HEK293 (cell line): ENCODE data around the gene ACACB.

Source experiments
- GLI4 ChIP-seq: fragments of 450-650 bp; formaldehyde crosslinking; IDR thresholded peaks from 2 replicates; pipeline ENCODE4 v1.5.1; 2016; ENCODE audit warnings: missing biosample characterization, missing genetic modification characterization
- ZBTB21 ChIP-seq: fragments of 450-650 bp; formaldehyde crosslinking; IDR thresholded peaks from 2 replicates; pipeline ENCODE4 v1.5.1; 2017; ENCODE audit warnings: missing biosample characterization, missing genetic modification characterization
- ZNF174 ChIP-seq: fragments of 450-650 bp; formaldehyde crosslinking; IDR thresholded peaks from 2 replicates; pipeline ENCODE4 v1.5.0; 2017; ENCODE audit warnings: missing biosample characterization, mild to moderate bottlenecking, missing genetic modification characterization
- ZNF214 ChIP-seq: fragments of 450-650 bp; formaldehyde crosslinking; IDR thresholded peaks from 2 replicates; pipeline ENCODE4 v1.5.1; 2017; ENCODE audit warnings: missing biosample characterization, mild to moderate bottlenecking, missing genetic modification characterization, borderline replicate concordance
- ZNF274 ChIP-seq, 2 experiments: fragments of 200-500 bp in 1 of 2; fragments of 450-650 bp in 1 of 2; sonication (Bioruptor generic) in 1 of 2; formaldehyde crosslinking in 1 of 2; IDR thresholded peaks; 2 replicates each; pipeline versions ENCODE4 v1.5.1 to v1.6.1; 2014 to 2016; ENCODE audit warnings: borderline replicate concordance in 1 of 2, inconsistent platforms in 1 of 2, low read length in 1 of 2, missing biosample characterization in 1 of 2, missing genetic modification characterization in 1 of 2
- ZNF292 ChIP-seq: fragments of 450-650 bp; formaldehyde crosslinking; IDR thresholded peaks from 2 replicates; pipeline ENCODE4 v1.5.1; 2016; ENCODE audit warnings: low read depth, missing biosample characterization, missing genetic modification characterization, borderline replicate concordance
- ZNF324 ChIP-seq: fragments of 450-650 bp; formaldehyde crosslinking; IDR thresholded peaks from 2 replicates; pipeline ENCODE4 v1.5.1; 2016; ENCODE audit warnings: missing biosample characterization, missing genetic modification characterization
- ZNF391 ChIP-seq: fragments of 450-650 bp; formaldehyde crosslinking; IDR thresholded peaks from 2 replicates; pipeline ENCODE4 v1.5.1; 2016; ENCODE audit warnings: low read depth, missing biosample characterization, missing genetic modification characterization, borderline replicate concordance
- ZNF529 ChIP-seq: fragments of 450-650 bp; formaldehyde crosslinking; IDR thresholded peaks from 2 replicates; pipeline ENCODE4 v1.5.1; 2017; ENCODE audit warnings: missing genetic modification characterization, missing biosample characterization; ENCODE audit not compliant: insufficient replicate concordance
- ZNF561 ChIP-seq: fragments of 450-650 bp; IDR thresholded peaks from 2 replicates; pipeline ENCODE4 v1.5.1; 2018; ENCODE audit warnings: missing biosample characterization, missing genetic modification characterization, borderline replicate concordance
- ZNF621 ChIP-seq: fragments of 450-650 bp; formaldehyde crosslinking; IDR thresholded peaks from 2 replicates; pipeline ENCODE4 v1.5.1; 2017; ENCODE audit warnings: missing biosample characterization, missing genetic modification characterization
- ZNF626 ChIP-seq: fragments of 450-650 bp; sonication (Bioruptor Pico); formaldehyde crosslinking; IDR thresholded peaks from 2 replicates; pipeline ENCODE4 v1.5.1; 2018; ENCODE audit warnings: missing biosample characterization, missing genetic modification characterization, inconsistent platforms
- ZNF629 ChIP-seq: fragments of 450-650 bp; formaldehyde crosslinking; IDR thresholded peaks from 2 replicates; pipeline ENCODE4 v1.5.1; 2017; ENCODE audit warnings: missing biosample characterization, missing genetic modification characterization
- TF ChIP-seq, protein P1 (sequence below): fragments of 450-650 bp; formaldehyde crosslinking; IDR thresholded peaks from 2 replicates; pipeline ENCODE4 v1.5.1; 2016; ENCODE audit warnings: missing biosample characterization, missing genetic modification characterization
- TF ChIP-seq, protein P2 (sequence below): fragments of 450-650 bp; formaldehyde crosslinking; IDR thresholded peaks from 2 replicates; pipeline ENCODE4 v1.5.1; 2017; ENCODE audit warnings: missing biosample characterization, missing genetic modification characterization
- TF ChIP-seq, protein P3 (sequence below): fragments of 450-650 bp; formaldehyde crosslinking; IDR thresholded peaks from 2 replicates; pipeline ENCODE4 v1.5.1; 2016; ENCODE audit warnings: missing biosample characterization, missing genetic modification characterization, borderline replicate concordance
- TF ChIP-seq, protein P4 (sequence below): fragments of 450-650 bp; formaldehyde crosslinking; IDR thresholded peaks from 2 replicates; pipeline ENCODE4 v1.5.1; 2016; ENCODE audit warnings: missing biosample characterization, missing genetic modification characterization
- TF ChIP-seq, protein P5 (sequence below): fragments of 450-650 bp; formaldehyde crosslinking; IDR thresholded peaks from 2 replicates; pipeline ENCODE4 v1.5.1; 2016; ENCODE audit warnings: missing biosample characterization, missing genetic modification characterization, low read depth

ACACB gene

DNA sequence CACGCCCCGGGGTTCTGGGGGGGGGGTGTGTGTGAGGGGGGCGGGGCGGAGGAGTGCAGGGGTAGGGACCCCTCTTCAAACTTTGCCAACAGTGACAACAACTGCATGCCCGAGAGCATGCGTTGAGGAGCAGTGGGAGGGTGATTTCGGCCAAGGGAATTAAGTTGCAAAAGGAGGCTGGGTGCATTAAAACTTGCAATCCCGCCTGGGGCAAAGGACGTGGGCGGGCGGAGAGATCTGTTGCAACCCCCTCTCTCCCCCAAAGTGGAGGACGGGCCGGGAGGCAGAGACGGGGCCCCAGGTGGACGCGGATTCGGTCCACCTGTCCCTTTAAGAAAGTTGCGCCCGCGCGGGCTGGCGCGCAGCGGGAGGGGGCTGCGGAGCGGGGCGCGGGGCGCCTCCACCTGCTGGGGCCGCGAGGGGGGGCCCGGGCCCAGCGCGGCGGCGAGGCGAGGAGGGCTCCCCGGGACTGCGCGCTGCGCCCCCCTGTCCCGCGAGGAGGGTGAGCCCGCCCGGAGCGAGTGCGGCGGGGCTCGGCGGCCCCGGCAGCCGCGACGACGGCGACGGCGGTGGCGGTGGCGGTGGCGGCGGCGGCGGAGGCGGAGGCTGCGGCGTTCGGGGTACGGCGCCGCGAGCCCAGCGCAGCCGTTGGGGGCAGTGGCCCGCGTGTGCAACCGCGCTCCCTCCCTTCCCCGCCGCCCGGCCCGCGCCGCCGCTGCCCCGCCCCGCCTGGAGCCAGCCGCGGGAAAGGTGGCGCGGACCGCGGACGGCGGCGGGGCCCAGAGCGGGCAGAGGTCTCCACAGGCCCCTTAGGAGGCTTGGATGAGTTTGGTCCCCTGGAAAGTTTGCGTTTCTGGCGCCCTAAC, 193.2 kb downstream of the ACACB start (continued):
- TF ChIP-seq ZNF561 (tag by site-specific recombination) (peak; percentile 30; the same call in 1 of the 2 replicates), ZNF324 (no peak), GLI4 (no peak), ZNF274 (IDR thresholded peaks at IDR 0.05; ENCODE audit: low read length) (no peak), ZNF274 (tag by site-specific recombination; IDR thresholded peaks at IDR 0.05; ENCODE audit: borderline replicate concordance) (no peak), ZBTB21 (tag by site-specific recombination) (no peak), ZNF391 (tag by site-specific recombination) (no peak), ZNF214 (tag by site-specific recombination) (no peak), ZNF626 (no peak), ZNF621 (no peak), ZNF174 (no peak), ZNF629 (tag by site-specific recombination) (no peak), ZNF292 (tag by site-specific recombination) (no peak), ZNF529 (no peak)
- TF ChIP-seq, protein P1, sequence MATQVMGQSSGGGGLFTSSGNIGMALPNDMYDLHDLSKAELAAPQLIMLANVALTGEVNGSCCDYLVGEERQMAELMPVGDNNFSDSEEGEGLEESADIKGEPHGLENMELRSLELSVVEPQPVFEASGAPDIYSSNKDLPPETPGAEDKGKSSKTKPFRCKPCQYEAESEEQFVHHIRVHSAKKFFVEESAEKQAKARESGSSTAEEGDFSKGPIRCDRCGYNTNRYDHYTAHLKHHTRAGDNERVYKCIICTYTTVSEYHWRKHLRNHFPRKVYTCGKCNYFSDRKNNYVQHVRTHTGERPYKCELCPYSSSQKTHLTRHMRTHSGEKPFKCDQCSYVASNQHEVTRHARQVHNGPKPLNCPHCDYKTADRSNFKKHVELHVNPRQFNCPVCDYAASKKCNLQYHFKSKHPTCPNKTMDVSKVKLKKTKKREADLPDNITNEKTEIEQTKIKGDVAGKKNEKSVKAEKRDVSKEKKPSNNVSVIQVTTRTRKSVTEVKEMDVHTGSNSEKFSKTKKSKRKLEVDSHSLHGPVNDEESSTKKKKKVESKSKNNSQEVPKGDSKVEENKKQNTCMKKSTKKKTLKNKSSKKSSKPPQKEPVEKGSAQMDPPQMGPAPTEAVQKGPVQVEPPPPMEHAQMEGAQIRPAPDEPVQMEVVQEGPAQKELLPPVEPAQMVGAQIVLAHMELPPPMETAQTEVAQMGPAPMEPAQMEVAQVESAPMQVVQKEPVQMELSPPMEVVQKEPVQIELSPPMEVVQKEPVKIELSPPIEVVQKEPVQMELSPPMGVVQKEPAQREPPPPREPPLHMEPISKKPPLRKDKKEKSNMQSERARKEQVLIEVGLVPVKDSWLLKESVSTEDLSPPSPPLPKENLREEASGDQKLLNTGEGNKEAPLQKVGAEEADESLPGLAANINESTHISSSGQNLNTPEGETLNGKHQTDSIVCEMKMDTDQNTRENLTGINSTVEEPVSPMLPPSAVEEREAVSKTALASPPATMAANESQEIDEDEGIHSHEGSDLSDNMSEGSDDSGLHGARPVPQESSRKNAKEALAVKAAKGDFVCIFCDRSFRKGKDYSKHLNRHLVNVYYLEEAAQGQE = no peak
- TF ChIP-seq, protein P2, sequence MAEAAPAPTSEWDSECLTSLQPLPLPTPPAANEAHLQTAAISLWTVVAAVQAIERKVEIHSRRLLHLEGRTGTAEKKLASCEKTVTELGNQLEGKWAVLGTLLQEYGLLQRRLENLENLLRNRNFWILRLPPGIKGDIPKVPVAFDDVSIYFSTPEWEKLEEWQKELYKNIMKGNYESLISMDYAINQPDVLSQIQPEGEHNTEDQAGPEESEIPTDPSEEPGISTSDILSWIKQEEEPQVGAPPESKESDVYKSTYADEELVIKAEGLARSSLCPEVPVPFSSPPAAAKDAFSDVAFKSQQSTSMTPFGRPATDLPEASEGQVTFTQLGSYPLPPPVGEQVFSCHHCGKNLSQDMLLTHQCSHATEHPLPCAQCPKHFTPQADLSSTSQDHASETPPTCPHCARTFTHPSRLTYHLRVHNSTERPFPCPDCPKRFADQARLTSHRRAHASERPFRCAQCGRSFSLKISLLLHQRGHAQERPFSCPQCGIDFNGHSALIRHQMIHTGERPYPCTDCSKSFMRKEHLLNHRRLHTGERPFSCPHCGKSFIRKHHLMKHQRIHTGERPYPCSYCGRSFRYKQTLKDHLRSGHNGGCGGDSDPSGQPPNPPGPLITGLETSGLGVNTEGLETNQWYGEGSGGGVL = peak; percentile 83
- TF ChIP-seq, protein P3, sequence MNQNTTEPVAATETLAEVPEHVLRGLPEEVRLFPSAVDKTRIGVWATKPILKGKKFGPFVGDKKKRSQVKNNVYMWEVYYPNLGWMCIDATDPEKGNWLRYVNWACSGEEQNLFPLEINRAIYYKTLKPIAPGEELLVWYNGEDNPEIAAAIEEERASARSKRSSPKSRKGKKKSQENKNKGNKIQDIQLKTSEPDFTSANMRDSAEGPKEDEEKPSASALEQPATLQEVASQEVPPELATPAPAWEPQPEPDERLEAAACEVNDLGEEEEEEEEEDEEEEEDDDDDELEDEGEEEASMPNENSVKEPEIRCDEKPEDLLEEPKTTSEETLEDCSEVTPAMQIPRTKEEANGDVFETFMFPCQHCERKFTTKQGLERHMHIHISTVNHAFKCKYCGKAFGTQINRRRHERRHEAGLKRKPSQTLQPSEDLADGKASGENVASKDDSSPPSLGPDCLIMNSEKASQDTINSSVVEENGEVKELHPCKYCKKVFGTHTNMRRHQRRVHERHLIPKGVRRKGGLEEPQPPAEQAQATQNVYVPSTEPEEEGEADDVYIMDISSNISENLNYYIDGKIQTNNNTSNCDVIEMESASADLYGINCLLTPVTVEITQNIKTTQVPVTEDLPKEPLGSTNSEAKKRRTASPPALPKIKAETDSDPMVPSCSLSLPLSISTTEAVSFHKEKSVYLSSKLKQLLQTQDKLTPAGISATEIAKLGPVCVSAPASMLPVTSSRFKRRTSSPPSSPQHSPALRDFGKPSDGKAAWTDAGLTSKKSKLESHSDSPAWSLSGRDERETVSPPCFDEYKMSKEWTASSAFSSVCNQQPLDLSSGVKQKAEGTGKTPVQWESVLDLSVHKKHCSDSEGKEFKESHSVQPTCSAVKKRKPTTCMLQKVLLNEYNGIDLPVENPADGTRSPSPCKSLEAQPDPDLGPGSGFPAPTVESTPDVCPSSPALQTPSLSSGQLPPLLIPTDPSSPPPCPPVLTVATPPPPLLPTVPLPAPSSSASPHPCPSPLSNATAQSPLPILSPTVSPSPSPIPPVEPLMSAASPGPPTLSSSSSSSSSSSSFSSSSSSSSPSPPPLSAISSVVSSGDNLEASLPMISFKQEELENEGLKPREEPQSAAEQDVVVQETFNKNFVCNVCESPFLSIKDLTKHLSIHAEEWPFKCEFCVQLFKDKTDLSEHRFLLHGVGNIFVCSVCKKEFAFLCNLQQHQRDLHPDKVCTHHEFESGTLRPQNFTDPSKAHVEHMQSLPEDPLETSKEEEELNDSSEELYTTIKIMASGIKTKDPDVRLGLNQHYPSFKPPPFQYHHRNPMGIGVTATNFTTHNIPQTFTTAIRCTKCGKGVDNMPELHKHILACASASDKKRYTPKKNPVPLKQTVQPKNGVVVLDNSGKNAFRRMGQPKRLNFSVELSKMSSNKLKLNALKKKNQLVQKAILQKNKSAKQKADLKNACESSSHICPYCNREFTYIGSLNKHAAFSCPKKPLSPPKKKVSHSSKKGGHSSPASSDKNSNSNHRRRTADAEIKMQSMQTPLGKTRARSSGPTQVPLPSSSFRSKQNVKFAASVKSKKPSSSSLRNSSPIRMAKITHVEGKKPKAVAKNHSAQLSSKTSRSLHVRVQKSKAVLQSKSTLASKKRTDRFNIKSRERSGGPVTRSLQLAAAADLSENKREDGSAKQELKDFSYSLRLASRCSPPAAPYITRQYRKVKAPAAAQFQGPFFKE (tag by site-specific recombination) = no peak
- TF ChIP-seq, protein P4, sequence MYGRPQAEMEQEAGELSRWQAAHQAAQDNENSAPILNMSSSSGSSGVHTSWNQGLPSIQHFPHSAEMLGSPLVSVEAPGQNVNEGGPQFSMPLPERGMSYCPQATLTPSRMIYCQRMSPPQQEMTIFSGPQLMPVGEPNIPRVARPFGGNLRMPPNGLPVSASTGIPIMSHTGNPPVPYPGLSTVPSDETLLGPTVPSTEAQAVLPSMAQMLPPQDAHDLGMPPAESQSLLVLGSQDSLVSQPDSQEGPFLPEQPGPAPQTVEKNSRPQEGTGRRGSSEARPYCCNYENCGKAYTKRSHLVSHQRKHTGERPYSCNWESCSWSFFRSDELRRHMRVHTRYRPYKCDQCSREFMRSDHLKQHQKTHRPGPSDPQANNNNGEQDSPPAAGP (tag by site-specific recombination) = no peak
- TF ChIP-seq, protein P5, sequence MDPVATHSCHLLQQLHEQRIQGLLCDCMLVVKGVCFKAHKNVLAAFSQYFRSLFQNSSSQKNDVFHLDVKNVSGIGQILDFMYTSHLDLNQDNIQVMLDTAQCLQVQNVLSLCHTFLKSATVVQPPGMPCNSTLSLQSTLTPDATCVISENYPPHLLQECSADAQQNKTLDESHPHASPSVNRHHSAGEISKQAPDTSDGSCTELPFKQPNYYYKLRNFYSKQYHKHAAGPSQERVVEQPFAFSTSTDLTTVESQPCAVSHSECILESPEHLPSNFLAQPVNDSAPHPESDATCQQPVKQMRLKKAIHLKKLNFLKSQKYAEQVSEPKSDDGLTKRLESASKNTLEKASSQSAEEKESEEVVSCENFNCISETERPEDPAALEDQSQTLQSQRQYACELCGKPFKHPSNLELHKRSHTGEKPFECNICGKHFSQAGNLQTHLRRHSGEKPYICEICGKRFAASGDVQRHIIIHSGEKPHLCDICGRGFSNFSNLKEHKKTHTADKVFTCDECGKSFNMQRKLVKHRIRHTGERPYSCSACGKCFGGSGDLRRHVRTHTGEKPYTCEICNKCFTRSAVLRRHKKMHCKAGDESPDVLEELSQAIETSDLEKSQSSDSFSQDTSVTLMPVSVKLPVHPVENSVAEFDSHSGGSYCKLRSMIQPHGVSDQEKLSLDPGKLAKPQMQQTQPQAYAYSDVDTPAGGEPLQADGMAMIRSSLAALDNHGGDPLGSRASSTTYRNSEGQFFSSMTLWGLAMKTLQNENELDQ (tag by site-specific recombination) = no peak
